Measurements from ENCODE around the gene SOX1. TPM values are rescaled to one million over a fixed set of nuclear protein-coding genes. Genes with fewer than 3 reads are reported as not detected.

Gene SOX1
- total RNA-seq, 2 experiments from 2014 or later = not detected

GRCh38 chr13:112098699-112099098 is 31.8 kb downstream of the SOX1 start:
- ATAC-seq = no peak
- POLR2A ChIA-PET = no interaction called here
- Mint-ChIP-seq H3K9me3 (no peaks in the 10 kb centered on the region), H3K36me3 (ENCODE audit: low read depth) (no peaks in the 10 kb centered on the region), H3K27me3 (peaks cover 33% of the 10 kb centered on the region), H3K4me3 (no peak overlapping the region), H3K27ac (no peak overlapping the region), H3K4me1 (ENCODE audit: low read depth) (no peaks in the 10 kb centered on the region)
- intact Hi-C loops (cut with micrococcal nuclease) = no loop called here
- no peak for DNase-seq
- CTCF ChIA-PET = no interaction called here
- TF ChIP-seq CTCF (IDR thresholded peaks at IDR 0.05) = no peak

GRCh38 chr13:112101360-112101930 is 34.5 kb downstream of the SOX1 start:
- ChIA-PET POLR2A (no interaction called here), CTCF (no interaction called here)
- H3K9me3 Mint-ChIP-seq = no peaks in the 10 kb centered on the region
- ATAC-seq (no peak), DNase-seq (no peak)
- peaks cover 2% of the 10 kb centered on the region for H3K4me1 Mint-ChIP-seq (ENCODE audit: low read depth)
- no peak for TF ChIP-seq CTCF (IDR thresholded peaks at IDR 0.05)
- no peak overlapping the region for H3K27ac Mint-ChIP-seq
- H3K4me3 Mint-ChIP-seq = no peak overlapping the region
- H3K27me3 Mint-ChIP-seq = peaks cover 38% of the 10 kb centered on the region
- H3K36me3 Mint-ChIP-seq (ENCODE audit: low read depth) = no peaks in the 10 kb centered on the region
- intact Hi-C loops (cut with micrococcal nuclease) = loop anchor here (5.0 kb wide), 1 partner anchor 34 kb away; the partner anchor contains the start of gene SOX1

GRCh38 chr13:112102243-112102642 is 35.3 kb downstream of the SOX1 start:
- intact Hi-C loops (cut with micrococcal nuclease) = loop anchor here (5.0 kb wide), 1 partner anchor 35 kb away; the partner anchor contains the start of gene SOX1
- ATAC-seq (no peak), DNase-seq (no peak)
- ChIA-PET POLR2A (no interaction called here), CTCF (no interaction called here)
- peaks cover 42% of the 10 kb centered on the region for H3K27me3 Mint-ChIP-seq
- H3K27ac Mint-ChIP-seq = no peak overlapping the region
- no peaks in the 10 kb centered on the region for H3K9me3 Mint-ChIP-seq
- no peaks in the 10 kb centered on the region for H3K36me3 Mint-ChIP-seq (ENCODE audit: low read depth)
- no peak for TF ChIP-seq CTCF (IDR thresholded peaks at IDR 0.05)
- H3K4me1 Mint-ChIP-seq (ENCODE audit: low read depth) = peaks cover 2% of the 10 kb centered on the region
- no peak overlapping the region for H3K4me3 Mint-ChIP-seq

- H3K4me3 Mint-ChIP-seq = no peak overlapping the region
- intact Hi-C loops (cut with micrococcal nuclease) = loop anchor here (5.0 kb wide), 1 partner anchor 36 kb away; the partner anchor contains the start of gene SOX1
These were observed 36.4 kb downstream of the SOX1 start for GRCh38 chr13:112103260-112103838.

More at GRCh38 chr13:112103260-112103838, 36.4 kb downstream of the SOX1 start:
- H3K27me3 Mint-ChIP-seq = peaks cover 49% of the 10 kb centered on the region
- H3K9me3 Mint-ChIP-seq = no peaks in the 10 kb centered on the region
- peaks cover 2% of the 10 kb centered on the region for H3K4me1 Mint-ChIP-seq (ENCODE audit: low read depth)
- ChIA-PET CTCF (no interaction called here), POLR2A (no interaction called here)
- no peak for DNase-seq
- no peak for ATAC-seq
- no peaks in the 10 kb centered on the region for H3K36me3 Mint-ChIP-seq (ENCODE audit: low read depth)
- TF ChIP-seq CTCF (IDR thresholded peaks at IDR 0.05) = no peak
- no peak overlapping the region for H3K27ac Mint-ChIP-seq
